Measurements from ENCODE around the gene MYPN.
"Not testable (repeated sequence)": the region's sequence is repeated elsewhere in the genome, so short reads cannot be mapped to it uniquely, and the experiment has no call there.

Gene MYPN

GRCh38 chr10:68175949-68176348 is 66.7 kb downstream of the MYPN start:
- no peak for DNase-seq

GRCh38 chr10:68176797-68177196 is 67.5 kb downstream of the MYPN start:
- no peak for DNase-seq

GRCh38 chr10:68178592-68178991 is 69.3 kb downstream of the MYPN start:
- DNase-seq = no peak

GRCh38 chr10:68179016-68179415 is 69.7 kb downstream of the MYPN start:
- DNase-seq = no peak

- no peak for DNase-seq
Measured at GRCh38 chr10:68180490-68180889, 71.2 kb downstream of the MYPN start.

GRCh38 chr10:68184546-68184945 is 75.3 kb downstream of the MYPN start:
- no peak for DNase-seq

- DNase-seq = no peak
Measured at GRCh38 chr10:68185085-68185484, 75.8 kb downstream of the MYPN start.

- no peak for DNase-seq
Measured at GRCh38 chr10:68188835-68189234, 79.5 kb downstream of the MYPN start.

GRCh38 chr10:68192113-68192512 is 82.8 kb downstream of the MYPN start:
- no peak for DNase-seq

GRCh38 chr10:68194290-68194689 is 85.0 kb downstream of the MYPN start:
- DNase-seq = no peak

- not testable (repeated sequence) for DNase-seq
Measured at GRCh38 chr10:68195776-68196175, 86.5 kb downstream of the MYPN start.

GRCh38 chr10:68196701-68197100 is 87.4 kb downstream of the MYPN start:
- no peak for DNase-seq

GRCh38 chr10:68202960-68203353 is 93.7 kb downstream of the MYPN start:
- DNase-seq = peak; percentile 66

- DNase-seq = peak; percentile 91
Measured at GRCh38 chr10:68208424-68209042, 99.2 kb downstream of the MYPN start.

GRCh38 chr10:68211669-68212068 is 102.4 kb downstream of the MYPN start:
- no peak for DNase-seq

- DNase-seq = no peak
Measured at GRCh38 chr10:68212721-68213352, 103.5 kb downstream of the MYPN start.

GRCh38 chr10:68218786-68219185 is 109.5 kb downstream of the MYPN start:
- no peak for DNase-seq

GRCh38 chr10:68221196-68221595 is 111.9 kb downstream of the MYPN start:
- DNase-seq = no peak

GRCh38 chr10:68222391-68222790 is 113.1 kb downstream of the MYPN start:
- no peak for DNase-seq

- DNase-seq = peak; percentile 68
Measured at GRCh38 chr10:68223535-68224165, 114.4 kb downstream of the MYPN start.

- no peak for DNase-seq
Measured at GRCh38 chr10:68224810-68225209, 115.5 kb downstream of the MYPN start.

- no peak for DNase-seq
Measured at GRCh38 chr10:68230268-68230667, 121.0 kb downstream of the MYPN start.

- peak; percentile 92 for DNase-seq
Measured at GRCh38 chr10:68231106-68231816, 122.0 kb downstream of the MYPN start.

GRCh38 chr10:68231817-68232251 is 122.5 kb downstream of the MYPN start, which contains the start of gene ATOH7:
Gene ATOH7 (minus strand): TSS chr10:68232113. CDS start chr10:68231677, 436 bp downstream.
- DNase-seq = no peak

Measured in islet precursor cell (in vitro differentiated cells).